Measurements from ENCODE around the gene GJC1. TPM values are rescaled to one million over a fixed set of nuclear protein-coding genes. Genes with fewer than 3 reads are reported as not detected.

The GJC1 gene
- total RNA-seq, 1 donor from 2014 or later = 75.2 TPM

GRCh38 chr17:44780161-44780560 is 49.9 kb downstream of the GJC1 start:
- Mint-ChIP-seq H3K4me3 (ENCODE audit: low read depth) (no peak overlapping the region), H3K4me1 (ENCODE audit: low read depth) (no peaks in the 10 kb centered on the region), H3K27me3 (peaks cover 37% of the 10 kb centered on the region), H3K36me3 (ENCODE audit: insufficient read depth) (no peaks in the 10 kb centered on the region), H3K9me3 (ENCODE audit: low read depth) (no peaks in the 10 kb centered on the region), H3K27ac (no peak overlapping the region)
- DNase-seq (ENCODE audit: low spot score, unreplicated experiment) = no peak
- TF ChIP-seq CTCF (IDR thresholded peaks at IDR 0.05; ENCODE audit: unreplicated experiment) = no peak

GRCh38 chr17:44779211-44780025 is 50.7 kb downstream of the GJC1 start:
- peak; percentile 74 for DNase-seq (ENCODE audit: low spot score, unreplicated experiment)

GRCh38 chr17:44778656-44779210 is 51.4 kb downstream of the GJC1 start:
- Mint-ChIP-seq H3K4me1 (ENCODE audit: low read depth) (no peaks in the 10 kb centered on the region), H3K36me3 (ENCODE audit: insufficient read depth) (no peaks in the 10 kb centered on the region), H3K4me3 (ENCODE audit: low read depth) (no peak overlapping the region), H3K27ac (no peak overlapping the region), H3K27me3 (peaks cover 38% of the 10 kb centered on the region), H3K9me3 (ENCODE audit: low read depth) (no peaks in the 10 kb centered on the region)
- DNase-seq (ENCODE audit: low spot score, unreplicated experiment) = no peak
- TF ChIP-seq CTCF (IDR thresholded peaks at IDR 0.05; ENCODE audit: unreplicated experiment) = no peak

More at GRCh38 chr17:44779211-44780025, 50.7 kb downstream of the GJC1 start:
- Mint-ChIP-seq H3K36me3 (ENCODE audit: insufficient read depth) (no peaks in the 10 kb centered on the region), H3K27ac (no peak overlapping the region), H3K9me3 (ENCODE audit: low read depth) (no peaks in the 10 kb centered on the region), H3K4me3 (ENCODE audit: low read depth) (peak overlapping the region; percentile 69), H3K27me3 (peaks cover 37% of the 10 kb centered on the region), H3K4me1 (ENCODE audit: low read depth) (no peaks in the 10 kb centered on the region)
- peak; percentile 87 for TF ChIP-seq CTCF (IDR thresholded peaks at IDR 0.05; ENCODE audit: unreplicated experiment)

- H3K27ac Mint-ChIP-seq = no peak overlapping the region
- peak overlapping the region; percentile 17 for H3K4me3 Mint-ChIP-seq (ENCODE audit: low read depth)
- no peaks in the 10 kb centered on the region for H3K36me3 Mint-ChIP-seq (ENCODE audit: insufficient read depth)
- H3K9me3 Mint-ChIP-seq (ENCODE audit: low read depth) = no peaks in the 10 kb centered on the region
- H3K4me1 Mint-ChIP-seq (ENCODE audit: low read depth) = no peaks in the 10 kb centered on the region
- DNase-seq (ENCODE audit: low spot score, unreplicated experiment) = no peak
- H3K27me3 Mint-ChIP-seq = peaks cover 41% of the 10 kb centered on the region
- no peak for TF ChIP-seq CTCF (IDR thresholded peaks at IDR 0.05; ENCODE audit: unreplicated experiment)
Observed at GRCh38 chr17:44777394-44778348, 52.4 kb downstream of the GJC1 start.

Data from progenitor cell of endocrine pancreas (in vitro differentiated cells).